GM19438 (cell line): ENCODE measurements around the gene IGFL4.
"Not testable (repeated sequence)": the region's sequence is repeated elsewhere in the genome, so short reads cannot be mapped to it uniquely, and the experiment has no call there.

ENCODE experiments used
- ATAC-seq: cut with Tn5 transposase; IDR thresholded peaks from one replicate; pipeline ENCODE4 v1.9.1; 2021; ENCODE audit warnings: low read depth; ENCODE audit not compliant: unreplicated experiment

Gene IGFL4

DNA sequence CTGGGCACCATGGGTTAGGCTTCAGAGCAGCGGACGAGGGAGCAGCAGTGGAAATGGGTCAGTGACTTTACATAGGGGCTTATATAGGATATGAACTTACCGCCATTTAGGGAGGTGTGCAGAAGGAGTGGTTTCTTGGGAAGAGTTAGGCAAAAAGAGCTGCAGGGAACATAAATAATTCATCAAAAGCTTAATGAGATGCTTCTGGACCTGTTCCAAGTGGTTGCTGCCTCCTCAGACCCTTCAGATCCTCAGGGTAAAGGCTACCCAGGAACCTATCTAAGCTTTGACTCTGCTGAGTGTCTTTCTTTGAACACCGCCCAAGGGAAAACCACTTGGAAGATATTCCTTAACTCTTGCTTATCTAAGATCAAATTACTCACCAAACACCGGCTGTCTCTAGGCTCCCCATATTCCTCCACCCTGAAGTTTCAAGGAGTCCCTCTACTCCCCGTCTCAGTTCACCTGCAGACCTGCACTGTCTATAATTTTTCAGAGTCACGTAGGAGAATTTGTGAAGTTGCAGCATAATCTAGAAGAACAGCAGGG is at the start of gene IGFL4:
TSS of gene IGFL4 (minus strand) at position 51 of the 549 bp plus-strand sequence. CDS start at position 11, 40 bp downstream.
- ATAC-seq: no peak

DNA sequence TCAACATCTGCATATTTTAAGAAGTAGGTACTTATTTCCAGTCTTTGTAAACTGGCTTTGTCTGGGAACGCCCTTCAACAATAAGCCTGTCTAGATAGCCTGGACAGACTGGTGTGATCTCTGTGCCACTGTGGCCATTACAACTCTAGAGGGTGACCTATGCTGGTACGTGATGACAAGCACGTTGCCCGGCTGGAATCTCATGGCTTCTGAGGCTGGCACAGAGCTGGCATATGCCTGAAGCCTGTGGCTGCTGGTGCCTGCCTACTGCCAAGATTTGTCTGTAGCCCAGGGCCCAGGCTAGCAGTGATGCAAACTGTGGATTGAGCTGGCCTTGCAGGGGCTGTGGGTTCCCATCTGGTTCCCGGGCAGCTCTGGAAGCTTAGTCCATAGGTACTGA is 49.6 kb upstream of the IGFL4 start:
- no peak for ATAC-seq

DNA sequence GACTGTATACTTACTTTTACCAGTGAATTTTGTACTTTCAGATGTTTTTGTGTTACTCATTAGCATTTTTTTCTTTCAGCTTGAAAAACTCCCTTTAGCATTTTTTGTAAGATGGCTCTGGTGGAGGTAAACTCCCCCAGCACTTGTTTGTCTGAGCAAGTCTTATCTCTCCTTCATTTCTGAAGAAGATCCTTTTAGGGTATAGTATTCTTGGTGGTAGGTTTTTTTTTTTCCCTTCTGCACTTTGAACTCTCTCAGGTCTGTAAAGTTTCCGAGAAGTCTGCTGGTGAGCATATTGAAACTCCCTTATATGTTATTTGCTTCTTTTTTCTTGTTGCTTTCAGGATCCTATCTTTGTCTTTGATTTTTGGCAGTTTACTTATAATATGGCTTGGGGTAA is 48.6 kb upstream of the IGFL4 start:
- no peak for ATAC-seq

DNA sequence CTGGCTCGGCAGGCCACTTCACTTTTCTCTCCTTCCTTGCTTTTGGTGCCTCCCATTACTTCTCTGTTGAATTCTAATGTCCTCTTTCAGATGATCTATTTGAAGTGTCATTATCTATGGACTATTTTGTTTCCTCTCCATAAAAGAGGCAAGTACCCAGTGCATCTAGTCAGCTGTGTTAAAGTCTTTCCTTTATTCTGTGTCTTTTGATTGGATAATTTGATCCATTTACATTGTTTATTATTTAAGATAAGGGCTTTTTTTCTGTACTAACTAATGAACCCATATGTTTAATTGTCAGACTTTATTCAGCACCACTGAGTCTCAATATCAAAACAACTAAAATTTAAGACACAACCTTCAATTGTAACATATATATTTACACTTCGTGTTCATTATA is 47.3 kb upstream of the IGFL4 start:
- no peak for ATAC-seq

DNA sequence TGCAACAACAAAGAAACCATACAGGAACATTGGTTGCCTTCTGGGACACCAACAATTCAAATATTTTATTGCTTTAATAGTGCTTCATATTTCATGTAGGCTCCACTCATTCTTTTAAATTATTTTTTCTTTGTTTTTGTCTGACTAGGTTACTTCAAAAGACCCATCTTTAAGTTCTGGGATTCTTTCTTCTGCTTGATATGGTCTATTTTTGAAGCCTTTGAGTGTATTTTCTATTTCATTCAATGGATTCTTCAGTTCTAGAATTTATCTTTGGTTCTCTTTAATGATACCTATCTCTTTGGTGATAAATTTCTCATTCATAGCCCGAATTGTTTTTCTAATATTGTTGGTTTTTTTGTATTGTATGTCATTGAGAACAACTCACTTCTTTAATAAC is 45.1 kb upstream of the IGFL4 start:
- no peak for ATAC-seq

DNA sequence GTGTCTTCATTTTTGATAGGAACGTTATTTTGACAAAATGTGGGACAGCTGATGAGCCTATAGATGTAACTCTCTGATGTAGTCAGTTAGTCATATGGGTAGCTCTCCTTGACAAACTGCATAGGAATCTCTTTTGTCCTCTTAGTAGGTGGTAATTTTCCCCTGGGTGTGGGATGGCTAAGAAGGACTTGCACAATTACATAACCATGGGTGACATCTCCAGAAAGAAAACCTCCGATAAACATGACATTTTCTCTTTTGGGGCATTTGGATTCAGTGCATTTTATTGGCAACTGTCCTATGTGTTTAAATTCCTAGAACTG is 41.9 kb upstream of the IGFL4 start:
- ATAC-seq: no peak

DNA sequence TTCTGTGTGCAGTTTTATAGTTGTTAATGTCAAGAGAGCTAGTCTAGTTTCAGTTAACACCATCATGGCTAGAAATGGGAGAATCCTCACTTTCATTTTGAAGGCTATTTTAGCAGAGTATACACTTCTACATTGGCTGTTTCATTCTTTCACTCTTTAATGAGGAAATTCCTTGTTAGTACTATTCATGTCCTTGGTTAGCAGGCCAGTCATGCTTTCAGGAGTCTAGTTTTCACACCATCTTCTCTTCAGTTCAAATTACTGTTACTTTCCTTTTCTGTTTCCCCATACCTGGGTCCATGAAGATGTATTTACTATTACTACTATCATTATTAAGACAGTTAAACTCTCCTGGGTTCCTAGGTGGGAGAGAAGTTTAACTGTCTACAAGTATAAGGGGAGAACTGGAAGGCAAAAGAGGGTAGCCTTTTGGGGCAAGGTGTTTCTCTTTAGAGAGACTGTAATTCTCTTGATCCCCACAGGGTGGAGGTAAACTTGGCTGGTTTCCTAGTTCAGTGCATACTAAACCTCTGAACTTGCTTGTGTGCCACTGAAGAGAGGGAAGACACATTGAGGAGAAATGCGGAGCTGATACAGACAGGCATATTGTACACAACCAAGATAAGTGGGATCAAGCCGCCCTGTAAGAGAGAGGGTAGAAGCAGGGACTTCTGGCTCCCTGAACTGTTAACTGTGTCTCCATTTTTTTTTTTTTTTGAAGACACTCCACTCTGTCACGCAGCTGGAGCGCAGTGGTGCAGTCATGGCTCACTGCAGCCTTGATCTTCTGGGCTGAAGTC is 41.3 kb upstream of the IGFL4 start:
- ATAC-seq: no peak

DNA sequence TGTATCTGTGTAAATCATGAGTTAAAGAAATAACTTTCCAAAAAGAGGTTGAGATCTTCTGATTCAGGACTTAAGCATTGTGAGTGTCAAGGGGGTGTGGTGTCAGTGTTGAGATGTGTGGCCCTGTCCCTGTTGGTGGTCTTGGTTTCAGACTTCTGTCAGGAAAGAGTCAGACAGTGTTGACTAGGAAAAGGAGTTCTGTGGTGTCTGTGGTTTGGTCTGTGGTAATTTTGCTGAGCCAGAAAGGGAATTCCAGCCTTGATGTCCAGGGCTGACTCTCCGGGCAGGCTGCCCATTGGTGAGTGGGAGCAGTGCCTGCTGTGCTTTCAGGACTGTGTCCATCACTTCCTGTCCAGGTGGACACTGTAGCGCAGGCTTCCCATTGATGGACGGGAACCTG is 39.8 kb upstream of the IGFL4 start:
- no peak for ATAC-seq

- ATAC-seq: no peak
These were observed 38.8 kb upstream of the IGFL4 start for GRCh38 chr19:46079576-46079975.

DNA sequence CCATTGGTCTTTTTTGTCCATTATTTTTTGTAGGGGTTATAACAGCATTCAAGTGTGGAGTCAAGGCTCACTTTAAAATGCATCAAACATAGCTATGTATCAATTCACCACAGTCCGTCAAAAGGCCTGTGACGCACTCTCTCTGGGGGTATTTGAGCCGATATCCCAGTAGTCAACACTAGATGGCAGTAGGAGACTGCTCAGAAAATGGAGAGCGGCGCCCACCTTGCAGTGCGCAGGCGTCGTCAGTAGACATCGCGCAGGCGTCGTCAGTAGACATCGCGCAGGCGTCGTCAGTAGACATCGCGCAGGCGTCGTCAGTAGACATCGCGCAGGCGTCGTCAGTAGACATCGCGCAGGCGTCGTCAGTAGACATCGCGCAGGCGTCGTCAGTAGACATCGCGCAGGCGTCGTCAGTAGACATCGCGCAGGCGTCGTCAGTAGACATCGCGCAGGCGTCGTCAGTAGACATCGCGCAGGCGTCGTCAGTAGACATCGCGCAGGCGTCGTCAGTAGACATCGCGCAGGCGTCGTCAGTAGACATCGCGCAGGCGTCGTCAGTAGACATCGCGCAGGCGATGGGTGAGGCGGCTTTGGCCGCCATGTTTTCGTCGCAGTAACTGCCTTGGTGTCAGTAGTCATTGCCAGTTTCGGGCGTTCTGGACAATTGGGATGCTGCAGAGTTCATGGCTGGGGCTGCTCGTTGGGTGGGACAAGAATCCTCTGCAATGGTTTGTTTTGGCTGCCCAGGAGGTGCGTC is 38.0 kb upstream of the IGFL4 start:
- ATAC-seq: not testable (repeated sequence)

DNA sequence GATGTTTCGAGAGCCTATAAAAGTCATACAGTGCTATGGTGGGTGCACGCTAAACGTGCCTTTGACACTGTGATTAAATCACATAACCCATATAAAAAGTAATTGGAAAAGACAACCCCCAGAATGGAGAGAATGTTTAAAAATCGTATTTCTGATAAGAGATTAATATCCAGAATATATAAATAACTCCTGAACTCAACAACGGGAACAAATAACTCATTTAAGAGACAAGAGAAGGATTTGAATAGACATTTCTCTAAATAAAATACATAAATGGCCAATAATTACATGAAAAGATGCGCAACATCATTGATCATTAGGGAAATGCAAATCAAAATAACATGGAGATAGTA is 37.0 kb upstream of the IGFL4 start:
- ATAC-seq: no peak

- ATAC-seq: no peak
These were observed 36.4 kb upstream of the IGFL4 start for GRCh38 chr19:46076951-46077814.

DNA sequence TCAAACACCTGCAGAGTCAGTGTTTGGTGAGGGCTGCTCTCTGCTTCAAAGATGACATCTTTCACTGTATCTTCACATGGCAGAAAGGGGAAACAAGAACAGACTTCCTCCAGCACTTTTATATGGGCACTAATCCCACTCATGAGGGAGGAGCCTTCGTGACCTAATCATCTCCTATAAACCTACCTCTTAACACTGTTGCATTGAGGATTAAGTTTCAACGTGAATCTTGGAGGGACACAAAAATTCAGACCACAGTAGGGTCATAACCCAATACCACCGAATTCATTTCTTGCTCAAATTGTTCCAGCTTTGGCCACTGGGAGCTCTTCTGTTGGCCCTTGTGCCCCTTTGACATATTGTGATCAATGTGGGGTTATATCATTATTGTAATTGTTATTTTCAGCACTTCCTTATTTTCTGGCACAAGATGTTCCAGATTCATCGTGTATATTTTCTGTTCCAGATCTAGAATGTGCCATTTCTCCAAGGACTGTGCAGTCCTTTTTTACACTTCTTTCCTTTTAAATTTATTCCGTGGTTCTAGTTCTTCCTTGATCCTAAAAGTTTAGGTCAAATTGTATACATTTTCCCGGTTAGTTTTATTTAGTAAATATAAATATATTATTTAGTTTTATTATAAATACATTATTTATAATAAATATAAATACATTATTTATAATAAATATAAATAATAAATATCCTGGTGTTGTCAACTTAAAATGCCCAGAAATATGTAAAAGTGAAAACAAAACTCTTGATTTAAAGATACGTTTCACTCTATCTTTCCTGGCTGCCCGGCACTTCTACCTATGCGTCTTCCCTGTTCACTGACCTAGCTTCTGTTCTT is 35.5 kb upstream of the IGFL4 start:
- no peak for ATAC-seq

- no peak for ATAC-seq
These were observed 32.6 kb upstream of the IGFL4 start for GRCh38 chr19:46073268-46073922.

- no peak for ATAC-seq
These were observed 29.1 kb upstream of the IGFL4 start for GRCh38 chr19:46069806-46070341.

DNA sequence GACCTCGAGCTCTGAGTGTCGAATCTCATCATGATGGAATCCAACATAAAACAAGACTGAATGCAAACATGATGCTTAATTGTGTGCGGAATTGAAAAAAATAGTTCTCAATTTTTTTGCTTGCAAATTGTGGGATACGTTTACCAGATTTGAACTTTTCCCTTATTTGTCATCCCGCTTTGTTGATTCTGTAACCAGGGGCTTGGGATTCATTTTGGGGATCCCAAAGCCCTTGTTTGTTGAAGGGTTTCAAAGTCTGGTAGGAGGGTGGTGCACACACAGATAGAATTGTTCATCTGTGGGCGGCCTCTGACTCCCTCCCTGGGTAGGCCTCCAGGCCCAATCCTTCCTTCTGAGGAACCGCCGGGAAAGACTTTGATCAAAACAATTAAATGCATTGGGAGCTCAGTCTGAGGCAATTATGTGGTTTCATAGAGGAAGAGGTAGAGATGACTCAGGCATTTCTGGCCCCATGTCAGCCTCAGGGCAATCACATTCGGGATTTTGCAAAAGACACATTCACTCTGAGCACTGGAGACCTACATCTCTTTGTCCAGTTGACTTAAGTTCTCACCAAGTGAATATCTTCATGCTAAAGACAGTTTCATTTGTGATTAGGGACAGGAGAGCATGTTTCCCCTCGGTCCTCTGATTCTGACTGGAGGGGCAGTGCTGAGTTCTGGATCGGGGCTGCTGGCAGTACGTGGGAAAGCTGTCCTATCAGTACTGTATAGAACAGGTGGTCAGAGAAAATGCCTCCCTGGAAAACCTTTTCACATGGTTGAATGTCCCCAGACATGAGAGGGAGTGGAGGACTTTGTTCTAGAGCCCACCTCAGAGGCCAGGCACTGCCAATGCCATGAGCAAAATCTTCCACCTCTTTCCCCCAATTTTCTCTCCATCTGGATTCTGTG is 27.8 kb upstream of the IGFL4 start:
- ATAC-seq: no peak

DNA sequence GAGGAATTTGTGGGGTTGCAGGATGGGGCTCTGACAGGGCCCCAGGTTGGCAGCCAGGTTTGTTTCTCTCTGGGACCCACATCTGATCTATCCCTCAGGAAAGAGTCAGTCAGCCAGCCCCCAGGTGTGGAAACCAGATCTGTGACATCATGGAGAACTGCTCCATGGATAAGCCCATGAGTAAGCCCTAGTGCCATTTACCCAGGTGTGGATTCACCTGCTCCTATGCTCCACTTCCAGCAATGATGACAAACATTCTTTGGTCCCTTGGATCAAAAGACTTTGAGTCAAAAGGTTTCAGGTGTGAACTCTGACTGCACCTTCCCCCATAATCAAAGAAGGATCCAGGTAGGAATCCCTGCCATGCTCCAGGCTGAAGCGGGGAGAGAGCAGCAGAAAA is 26.9 kb upstream of the IGFL4 start:
- no peak for ATAC-seq

- ATAC-seq: no peak
These were observed 25.7 kb upstream of the IGFL4 start for GRCh38 chr19:46066471-46066870.
